BLaER1 (cell line): Measurements from ENCODE around the gene EBNA1BP2.

ENCODE experiments used
- H3K27ac ChIP-seq: shearing (Covaris generic); formaldehyde crosslinking; 2 replicates; pipeline ENCODE4 v1.8.1; 2022
- H3K27me3 ChIP-seq: shearing (Covaris generic); formaldehyde crosslinking; 2 replicates; pipeline ENCODE4 v1.8.1; 2022
- H3K36me3 ChIP-seq: shearing (Covaris generic); formaldehyde crosslinking; 2 replicates; pipeline ENCODE4 v1.8.1; 2022
- H3K4me1 ChIP-seq: shearing (Covaris generic); formaldehyde crosslinking; 2 replicates; pipeline ENCODE4 v1.8.1; 2022
- H3K4me2 ChIP-seq: shearing (Covaris generic); formaldehyde crosslinking; 2 replicates; pipeline ENCODE4 v1.8.1; 2022
- H3K4me3 ChIP-seq: shearing (Covaris generic); formaldehyde crosslinking; 2 replicates; pipeline ENCODE4 v1.8.1; 2022
- H3K9ac ChIP-seq: shearing (Covaris generic); formaldehyde crosslinking; 2 replicates; pipeline ENCODE4 v1.8.1; 2022
- H3K9me3 ChIP-seq: shearing (Covaris generic); formaldehyde crosslinking; 2 replicates; pipeline ENCODE4 v1.8.1; 2022
- H4K20me1 ChIP-seq: shearing (Covaris generic); formaldehyde crosslinking; 2 replicates; pipeline ENCODE4 v1.8.1; 2022
- Cebpa-rat ChIP-seq: shearing (Covaris generic); IDR thresholded peaks from 2 replicates; pipeline ENCODE4 v1.8.1; 2022

Gene EBNA1BP2

DNA sequence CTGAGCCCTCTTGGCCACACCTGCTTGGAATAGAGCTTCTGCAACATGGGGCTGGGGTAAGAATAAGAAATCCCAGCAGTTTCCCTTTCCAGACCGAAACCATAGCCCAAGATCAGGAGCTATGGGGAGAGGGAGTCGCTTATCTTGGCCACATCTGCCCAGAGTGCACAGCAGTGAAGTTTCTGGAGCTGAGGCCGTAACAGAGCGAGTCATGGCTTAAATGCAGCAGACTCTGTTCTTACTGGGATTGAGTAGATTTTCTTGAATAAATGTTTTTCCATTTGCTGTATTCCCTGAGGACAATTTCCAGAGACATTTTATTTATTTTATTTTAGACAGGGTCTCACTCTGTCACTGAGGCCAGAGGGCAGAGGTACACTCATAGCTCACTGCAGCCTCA lies 33.6 kb upstream of the EBNA1BP2 start:
- no peaks in the 10 kb centered on the region for H4K20me1 ChIP-seq
- H3K27me3 ChIP-seq, result no peaks in the 10 kb centered on the region
- no peak overlapping the region for H3K27ac ChIP-seq
- no peak overlapping the region for H3K4me3 ChIP-seq
- peaks cover 17% of the 10 kb centered on the region for H3K4me1 ChIP-seq
- H3K9ac ChIP-seq, result no peak overlapping the region
- H3K36me3 ChIP-seq, result no peaks in the 10 kb centered on the region
- H3K9me3 ChIP-seq, result peaks cover 16% of the 10 kb centered on the region
- no peak overlapping the region for H3K4me2 ChIP-seq
- no peak for TF ChIP-seq Cebpa-rat

DNA sequence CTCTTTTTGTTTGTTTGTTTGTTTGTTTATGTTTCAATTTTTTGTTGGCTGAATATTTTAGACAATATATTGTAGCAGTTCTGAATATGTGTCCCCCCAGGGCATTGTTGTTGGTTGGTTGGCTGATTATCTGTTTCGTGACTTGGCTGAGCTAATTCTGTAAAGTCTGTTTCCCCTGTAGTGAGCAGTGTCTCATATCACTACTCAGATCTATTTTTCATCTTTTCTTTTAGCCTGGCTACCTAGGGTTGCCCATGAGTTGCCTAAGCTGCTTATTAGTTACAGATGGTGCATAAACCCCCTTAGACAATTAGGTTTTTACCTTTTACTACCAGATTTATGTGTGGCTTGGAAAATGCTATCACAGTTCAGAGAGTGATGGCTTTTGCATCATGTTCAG lies 32.3 kb upstream of the EBNA1BP2 start:
- TF ChIP-seq Cebpa-rat, result no peak
- peaks cover 16% of the 10 kb centered on the region for H3K9me3 ChIP-seq
- no peaks in the 10 kb centered on the region for H3K27me3 ChIP-seq
- H3K4me2 ChIP-seq, result no peak overlapping the region
- H3K4me3 ChIP-seq, result no peak overlapping the region
- no peaks in the 10 kb centered on the region for H4K20me1 ChIP-seq
- no peaks in the 10 kb centered on the region for H3K36me3 ChIP-seq
- H3K9ac ChIP-seq, result no peak overlapping the region
- H3K4me1 ChIP-seq, result peaks cover 17% of the 10 kb centered on the region
- H3K27ac ChIP-seq, result no peak overlapping the region

DNA sequence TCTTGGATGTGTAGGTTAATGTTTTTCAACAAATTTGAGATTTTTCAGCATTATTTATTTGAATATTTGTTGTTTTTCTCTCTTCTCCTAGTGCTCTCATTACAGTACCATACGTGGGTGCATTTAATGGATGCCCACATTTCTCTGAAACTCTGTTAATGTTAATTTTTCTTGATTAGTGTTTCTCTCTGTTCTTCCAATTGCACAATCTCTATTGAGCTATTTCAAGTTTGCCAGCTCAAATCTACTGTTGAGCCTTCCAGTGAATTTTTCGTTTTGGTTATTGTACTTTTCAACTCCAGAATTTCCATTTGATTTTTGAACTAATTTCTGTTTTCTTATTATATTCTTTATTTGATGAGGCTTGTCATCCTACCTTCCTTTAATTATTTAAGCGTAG lies 31.8 kb upstream of the EBNA1BP2 start:
- Histone ChIP-seq H3K27me3 (no peaks in the 10 kb centered on the region), H3K9ac (no peak overlapping the region), H3K4me1 (peaks cover 17% of the 10 kb centered on the region), H3K36me3 (no peaks in the 10 kb centered on the region), H3K27ac (no peak overlapping the region), H4K20me1 (no peaks in the 10 kb centered on the region), H3K4me3 (no peak overlapping the region), H3K4me2 (no peak overlapping the region), H3K9me3 (peaks cover 16% of the 10 kb centered on the region)
- TF ChIP-seq Cebpa-rat, result no peak

DNA sequence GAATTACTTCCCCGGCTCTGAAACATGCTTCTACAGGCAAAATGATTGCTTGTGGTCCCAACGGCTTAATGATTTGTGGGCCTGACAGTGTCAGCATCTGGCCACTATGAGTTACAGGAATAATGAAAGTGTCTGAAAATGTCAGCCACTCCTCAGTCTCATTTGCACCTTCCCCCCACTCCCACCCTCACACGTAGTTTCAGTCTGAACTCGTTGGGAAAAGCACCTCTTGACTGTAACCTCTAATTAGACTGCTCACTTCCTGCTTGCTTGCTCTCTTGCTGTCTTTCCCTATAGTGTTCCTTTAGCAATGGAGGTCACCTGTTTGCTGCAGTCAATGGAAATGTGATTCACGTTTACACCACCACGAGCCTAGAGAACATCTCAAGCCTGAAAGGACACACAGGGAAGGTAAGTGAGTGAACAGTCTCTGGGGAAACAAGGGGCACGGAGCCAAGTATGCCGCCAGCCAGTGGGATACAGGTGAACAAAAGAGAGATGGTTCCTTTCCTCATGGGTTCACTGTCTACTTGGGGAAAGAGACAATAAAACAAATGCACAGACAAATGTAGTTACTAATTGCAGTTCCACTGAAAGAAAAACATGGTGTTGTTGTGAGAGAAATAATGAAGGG lies 27.1 kb upstream of the EBNA1BP2 start:
- Histone ChIP-seq H3K4me3 (no peak overlapping the region), H3K9me3 (peaks cover 23% of the 10 kb centered on the region), H3K4me1 (no peaks in the 10 kb centered on the region), H3K36me3 (no peaks in the 10 kb centered on the region), H4K20me1 (no peaks in the 10 kb centered on the region), H3K27me3 (no peaks in the 10 kb centered on the region), H3K4me2 (no peak overlapping the region), H3K27ac (no peak overlapping the region), H3K9ac (no peak overlapping the region)
- TF ChIP-seq Cebpa-rat, result no peak

DNA sequence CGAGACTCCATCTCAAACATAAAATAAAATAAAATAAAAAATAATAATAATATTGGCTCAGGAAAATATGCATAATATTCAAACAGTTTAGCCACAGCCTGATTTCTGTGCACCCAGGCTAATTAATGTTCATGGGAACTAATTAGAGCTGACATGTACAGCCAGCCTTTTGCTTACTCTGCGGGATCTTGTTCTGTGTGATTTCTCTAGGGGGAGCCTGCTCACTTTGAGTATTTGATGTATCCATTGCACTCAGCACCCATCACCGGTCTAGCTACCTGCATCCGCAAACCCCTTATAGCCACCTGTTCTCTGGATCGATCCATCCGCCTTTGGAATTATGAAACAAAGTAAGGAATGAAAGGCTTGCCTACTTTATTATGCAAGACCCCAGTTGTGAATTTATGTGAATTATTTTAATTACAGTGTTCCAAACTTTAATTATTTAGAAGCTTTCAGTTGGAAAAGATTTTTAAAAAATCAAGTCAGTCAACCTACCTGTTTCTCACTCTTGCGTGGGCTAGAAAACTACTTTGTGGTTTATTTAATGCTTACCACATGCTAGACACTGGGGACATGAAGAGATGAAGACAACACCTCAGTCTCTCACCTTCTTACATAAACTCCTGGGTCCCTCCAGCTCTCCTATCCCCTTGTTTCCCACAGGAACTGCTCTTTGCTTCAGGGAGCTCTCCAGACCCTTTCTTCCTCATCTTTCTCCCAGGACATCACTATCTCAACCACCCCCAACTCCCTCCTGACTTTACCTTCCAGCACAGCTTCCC lies 25.4 kb upstream of the EBNA1BP2 start:
- peaks cover 16% of the 10 kb centered on the region for H3K9me3 ChIP-seq
- no peak for TF ChIP-seq Cebpa-rat
- no peaks in the 10 kb centered on the region for H3K27me3 ChIP-seq
- no peaks in the 10 kb centered on the region for H3K36me3 ChIP-seq
- no peak overlapping the region for H3K27ac ChIP-seq
- no peaks in the 10 kb centered on the region for H3K4me1 ChIP-seq
- no peak overlapping the region for H3K9ac ChIP-seq
- no peaks in the 10 kb centered on the region for H4K20me1 ChIP-seq
- H3K4me3 ChIP-seq, result no peak overlapping the region
- no peak overlapping the region for H3K4me2 ChIP-seq

DNA sequence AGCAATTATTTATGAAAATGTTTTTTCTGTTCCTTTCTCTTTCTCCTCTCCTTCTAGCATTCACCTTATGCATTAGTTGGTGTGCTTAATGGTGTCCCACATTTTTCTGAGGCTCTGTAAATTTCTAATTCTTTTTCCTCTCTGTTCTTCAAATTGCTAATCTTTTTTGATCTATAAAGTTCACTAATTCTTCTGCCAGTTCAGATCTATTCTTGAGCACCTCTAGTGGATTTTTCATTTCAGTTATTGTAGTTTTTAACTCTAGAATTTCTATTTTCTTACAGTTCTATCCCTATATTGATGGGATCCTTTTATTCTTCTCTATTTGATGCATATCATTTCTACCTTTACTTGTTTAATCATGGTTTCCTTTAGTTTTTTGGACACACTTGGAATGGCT lies 22.4 kb upstream of the EBNA1BP2 start:
- no peak overlapping the region for H3K4me2 ChIP-seq
- H3K27me3 ChIP-seq, result no peaks in the 10 kb centered on the region
- no peak overlapping the region for H3K4me3 ChIP-seq
- no peak overlapping the region for H3K27ac ChIP-seq
- H3K9ac ChIP-seq, result no peak overlapping the region
- H4K20me1 ChIP-seq, result no peaks in the 10 kb centered on the region
- H3K36me3 ChIP-seq, result no peaks in the 10 kb centered on the region
- peaks cover 16% of the 10 kb centered on the region for H3K9me3 ChIP-seq
- H3K4me1 ChIP-seq, result no peaks in the 10 kb centered on the region
- TF ChIP-seq Cebpa-rat, result no peak

DNA sequence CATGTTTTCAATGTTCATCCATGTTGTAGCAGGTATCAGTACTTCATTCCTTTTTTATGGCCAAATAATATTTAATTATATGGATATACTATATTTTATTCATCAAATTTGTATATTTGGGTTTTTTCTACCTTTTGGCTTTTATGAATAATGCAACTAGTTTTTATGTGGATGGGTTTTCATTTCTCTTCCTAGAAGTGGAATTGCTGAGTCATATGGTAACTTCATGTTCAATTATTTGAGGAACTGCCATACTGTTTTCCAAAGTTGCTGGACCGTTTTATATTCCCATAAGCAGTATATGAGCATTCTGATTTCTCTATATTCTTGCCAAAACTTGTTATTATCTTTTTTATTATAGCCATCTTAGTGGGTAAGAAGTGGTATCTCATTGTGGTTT lies 16.0 kb upstream of the EBNA1BP2 start:
- peaks cover 17% of the 10 kb centered on the region for H3K4me1 ChIP-seq
- H4K20me1 ChIP-seq, result no peaks in the 10 kb centered on the region
- H3K36me3 ChIP-seq, result no peaks in the 10 kb centered on the region
- H3K4me3 ChIP-seq, result no peak overlapping the region
- H3K27me3 ChIP-seq, result no peaks in the 10 kb centered on the region
- no peak overlapping the region for H3K27ac ChIP-seq
- H3K4me2 ChIP-seq, result no peak overlapping the region
- H3K9me3 ChIP-seq, result no peaks in the 10 kb centered on the region
- no peak overlapping the region for H3K9ac ChIP-seq
- TF ChIP-seq Cebpa-rat, result no peak

DNA sequence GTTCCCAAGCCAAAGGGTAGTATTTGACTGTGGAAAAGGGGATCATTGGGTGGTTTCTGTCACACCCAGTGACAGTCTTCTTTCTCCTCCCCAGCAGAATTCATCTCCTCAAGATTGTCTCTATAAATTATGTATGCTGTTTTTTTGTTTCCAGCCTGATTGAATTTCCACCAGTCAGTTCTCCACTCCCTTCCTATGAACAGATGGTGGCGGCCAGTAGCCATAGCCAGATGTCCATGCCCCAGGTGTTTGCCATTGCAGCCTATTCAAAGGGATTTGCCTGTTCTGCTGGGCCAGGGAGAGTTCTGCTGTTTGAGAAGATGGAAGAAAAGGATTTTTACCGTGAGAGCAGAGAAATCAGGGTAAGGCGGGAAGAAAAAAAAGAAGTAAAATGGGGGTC lies 12.9 kb upstream of the EBNA1BP2 start:
- no peaks in the 10 kb centered on the region for H3K27me3 ChIP-seq
- no peaks in the 10 kb centered on the region for H3K36me3 ChIP-seq
- H3K4me1 ChIP-seq, result peaks cover 17% of the 10 kb centered on the region
- no peaks in the 10 kb centered on the region for H3K9me3 ChIP-seq
- no peak for TF ChIP-seq Cebpa-rat
- H3K4me2 ChIP-seq, result peak overlapping the region; percentile 39
- H3K4me3 ChIP-seq, result no peak overlapping the region
- no peak overlapping the region for H3K27ac ChIP-seq
- H3K9ac ChIP-seq, result no peak overlapping the region
- H4K20me1 ChIP-seq, result no peaks in the 10 kb centered on the region

DNA sequence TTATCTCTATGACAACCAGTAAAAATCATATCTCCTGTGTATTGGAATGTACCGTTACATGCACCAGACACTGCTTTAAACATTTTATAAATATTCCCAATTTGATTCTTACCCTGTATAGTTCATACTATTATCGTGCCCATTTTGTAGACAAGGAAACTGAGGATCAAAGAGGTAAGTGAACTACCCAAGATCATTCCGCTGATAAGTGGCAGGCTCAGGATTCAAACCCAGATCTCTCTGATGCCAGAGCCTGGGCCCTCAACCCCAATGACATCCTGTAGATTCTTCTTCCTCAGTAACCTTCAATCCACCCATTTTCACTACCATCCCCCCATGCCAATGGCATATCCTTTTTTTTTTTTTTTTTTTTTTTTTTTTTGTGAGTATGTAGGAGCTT lies 12.3 kb upstream of the EBNA1BP2 start:
- Histone ChIP-seq H3K27me3 (no peaks in the 10 kb centered on the region), H3K4me1 (peaks cover 17% of the 10 kb centered on the region), H3K9ac (no peak overlapping the region), H3K36me3 (no peaks in the 10 kb centered on the region), H3K4me2 (no peak overlapping the region), H4K20me1 (no peaks in the 10 kb centered on the region), H3K9me3 (no peaks in the 10 kb centered on the region), H3K27ac (no peak overlapping the region), H3K4me3 (no peak overlapping the region)
- no peak for TF ChIP-seq Cebpa-rat

DNA sequence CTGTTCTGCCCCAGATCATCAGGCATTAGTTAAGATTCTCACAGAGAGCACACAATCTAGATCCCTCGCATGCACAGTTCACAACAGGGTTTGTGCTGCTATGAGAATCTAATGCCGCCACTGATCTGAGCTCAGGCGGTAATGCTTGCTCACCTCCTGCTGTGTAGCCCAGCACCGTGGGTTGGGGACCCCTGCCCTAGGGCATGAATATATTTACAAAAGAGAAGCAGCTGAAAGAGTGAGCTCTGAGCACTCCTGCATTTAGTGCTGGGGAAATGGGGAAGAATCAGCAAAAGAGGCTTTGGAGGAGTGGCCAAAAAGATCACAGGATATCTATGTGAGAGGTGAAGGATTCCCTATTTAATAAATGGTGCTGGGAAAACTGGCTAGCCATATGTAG lies 5.6 kb upstream of the EBNA1BP2 start:
- Histone ChIP-seq H3K27ac (no peak overlapping the region), H3K36me3 (no peaks in the 10 kb centered on the region), H3K4me1 (peaks cover 2% of the 10 kb centered on the region; the same call in 1 of the 2 replicates), H3K9ac (no peak overlapping the region), H3K4me3 (no peak overlapping the region), H3K9me3 (no peaks in the 10 kb centered on the region), H4K20me1 (no peaks in the 10 kb centered on the region), H3K27me3 (no peaks in the 10 kb centered on the region), H3K4me2 (no peak overlapping the region)
- TF ChIP-seq Cebpa-rat, result no peak
